DOHH2 (cell line): ENCODE measurements around the gene PRDM16.

Experiments used
- H3F3A ChIP-seq: fragments of 200-600 bp; sonication (generic), shearing (Covaris generic); 2 replicates; pipeline ENCODE4 v1.6.0; 2016; ENCODE audit warnings: antibody characterized with exemption, mild to moderate bottlenecking; ENCODE audit not compliant: control insufficient read depth, insufficient read depth
- H3K27ac ChIP-seq: fragments of 200-600 bp; sonication (generic); 2 replicates; pipeline ENCODE4 v1.5.1; 2014; ENCODE audit warnings: low read depth, mild to moderate bottlenecking, low read length, moderate library complexity
- H3K27me3 ChIP-seq: fragments of 200-600 bp; sonication (generic); 2 replicates; pipeline ENCODE4 v1.6.1; 2014; ENCODE audit warnings: mild to moderate bottlenecking, low read length, mixed read lengths; ENCODE audit not compliant: control insufficient read depth
- H3K36me3 ChIP-seq: fragments of 200-600 bp; sonication (generic); 2 replicates; pipeline ENCODE4 v1.6.1; 2014; ENCODE audit warnings: mild to moderate bottlenecking, low read length, moderate library complexity, mixed read lengths; ENCODE audit not compliant: control insufficient read depth
- H3K4me1 ChIP-seq: fragments of 200-600 bp; sonication (generic); 2 replicates; pipeline ENCODE4 v1.6.1; 2014; ENCODE audit warnings: mild to moderate bottlenecking, low read length, mixed read lengths; ENCODE audit not compliant: control insufficient read depth
- H3K4me2 ChIP-seq: fragments of 200-600 bp; sonication (generic); 2 replicates; pipeline ENCODE4 v1.6.0; 2014; ENCODE audit warnings: mild to moderate bottlenecking, low read length, moderate library complexity
- H3K4me3 ChIP-seq: fragments of 200-600 bp; sonication (generic); 2 replicates; pipeline ENCODE4 v1.5.1; 2014; ENCODE audit warnings: mild to moderate bottlenecking, low read length, mixed read lengths
- H3K79me2 ChIP-seq: fragments of 200-600 bp; sonication (generic); 2 replicates; pipeline ENCODE4 v1.6.1; 2014; ENCODE audit warnings: mild to moderate bottlenecking, low read length, mixed read lengths; ENCODE audit not compliant: control insufficient read depth
- H3K9me2 ChIP-seq: fragments of 200-600 bp; sonication (generic); replicated peaks from 2 replicates; pipeline ENCODE4 v1.6.1; 2014; ENCODE audit warnings: mild to moderate bottlenecking, low read length, mixed read lengths; ENCODE audit not compliant: control insufficient read depth
- H3K9me3 ChIP-seq: fragments of 200-600 bp; sonication (generic); 2 replicates; pipeline ENCODE4 v1.6.1; 2014; ENCODE audit warnings: antibody characterized with exemption, low read length, mixed read lengths; ENCODE audit not compliant: control insufficient read depth, insufficient read depth
- H4K20me1 ChIP-seq: fragments of 200-600 bp; sonication (generic); 2 replicates; pipeline ENCODE4 v1.6.0; 2014; ENCODE audit warnings: low read depth, mild to moderate bottlenecking, antibody characterized with exemption, low read length, moderate library complexity; ENCODE audit not compliant: control insufficient read depth, insufficient read depth
- CTCF ChIP-seq: fragments of 200-600 bp; sonication (generic); IDR thresholded peaks from one replicate; pipeline ENCODE4 v1.5.1; 2014; ENCODE audit warnings: antibody characterized with exemption, mild to moderate bottlenecking, low read depth, low read length; ENCODE audit not compliant: poor library complexity, severe bottlenecking
- EZH2phosphoT487 ChIP-seq: fragments of 200-600 bp; sonication (generic); IDR thresholded peaks from 2 replicates; pipeline ENCODE4 v1.6.1; 2017; ENCODE audit warnings: borderline replicate concordance, mild to moderate bottlenecking, antibody characterized with exemption, low read length, moderate library complexity, mixed read lengths

The PRDM16 gene

GRCh38 chr1:3231826-3232225 is 162.8 kb downstream of the PRDM16 start:
- H4K20me1 ChIP-seq = no peaks in the 10 kb centered on the region
- TF ChIP-seq CTCF (no peak), EZH2phosphoT487 (no peak)
- no peaks in the 10 kb centered on the region for H3K36me3 ChIP-seq
- H3K4me3 ChIP-seq = no peak overlapping the region
- no peaks in the 10 kb centered on the region for H3K79me2 ChIP-seq
- no peaks in the 10 kb centered on the region for H3K9me2 ChIP-seq
- H3K4me2 ChIP-seq = no peak overlapping the region
- no peaks in the 10 kb centered on the region for H3F3A ChIP-seq
- H3K27ac ChIP-seq = no peak overlapping the region
- no peaks in the 10 kb centered on the region for H3K4me1 ChIP-seq
- H3K9me3 ChIP-seq = no peaks in the 10 kb centered on the region
- H3K27me3 ChIP-seq = no peaks in the 10 kb centered on the region

- Histone ChIP-seq H3F3A (no peaks in the 10 kb centered on the region), H3K36me3 (no peaks in the 10 kb centered on the region), H3K4me1 (no peaks in the 10 kb centered on the region), H3K27me3 (no peaks in the 10 kb centered on the region), H3K27ac (no peak overlapping the region), H4K20me1 (no peaks in the 10 kb centered on the region), H3K9me2 (no peaks in the 10 kb centered on the region), H3K4me3 (no peak overlapping the region), H3K9me3 (no peaks in the 10 kb centered on the region), H3K4me2 (no peak overlapping the region), H3K79me2 (no peaks in the 10 kb centered on the region)
- TF ChIP-seq EZH2phosphoT487 (no peak), CTCF (no peak)
Observed at GRCh38 chr1:3233031-3233430, 164.0 kb downstream of the PRDM16 start.

GRCh38 chr1:3233551-3233950 is 164.5 kb downstream of the PRDM16 start:
- no peaks in the 10 kb centered on the region for H3K9me3 ChIP-seq
- no peak overlapping the region for H3K27ac ChIP-seq
- H3K79me2 ChIP-seq = no peaks in the 10 kb centered on the region
- H3F3A ChIP-seq = no peaks in the 10 kb centered on the region
- no peaks in the 10 kb centered on the region for H3K4me1 ChIP-seq
- no peaks in the 10 kb centered on the region for H3K9me2 ChIP-seq
- TF ChIP-seq EZH2phosphoT487 (no peak), CTCF (no peak)
- no peaks in the 10 kb centered on the region for H4K20me1 ChIP-seq
- H3K36me3 ChIP-seq = no peaks in the 10 kb centered on the region
- no peak overlapping the region for H3K4me2 ChIP-seq
- no peak overlapping the region for H3K4me3 ChIP-seq
- H3K27me3 ChIP-seq = no peaks in the 10 kb centered on the region

- H4K20me1 ChIP-seq = no peaks in the 10 kb centered on the region
- no peak overlapping the region for H3K4me2 ChIP-seq
- H3K79me2 ChIP-seq = no peaks in the 10 kb centered on the region
- H3K27me3 ChIP-seq = no peaks in the 10 kb centered on the region
- H3K9me2 ChIP-seq = no peaks in the 10 kb centered on the region
- no peaks in the 10 kb centered on the region for H3K36me3 ChIP-seq
- TF ChIP-seq EZH2phosphoT487 (no peak), CTCF (no peak)
- H3F3A ChIP-seq = no peaks in the 10 kb centered on the region
- H3K4me1 ChIP-seq = no peaks in the 10 kb centered on the region
- no peak overlapping the region for H3K27ac ChIP-seq
- no peak overlapping the region for H3K4me3 ChIP-seq
- H3K9me3 ChIP-seq = no peaks in the 10 kb centered on the region
Observed at GRCh38 chr1:3234281-3234680, 165.3 kb downstream of the PRDM16 start.
